RWPE2 (cell line): ENCODE results near the gene ACAP3.
A peak's percentile ranks its signal among the peaks of the same experiment; 100 is the strongest.
"Not testable (repeated sequence)": the region's sequence is repeated elsewhere in the genome, so short reads cannot be mapped to it uniquely, and the experiment has no call there.

Source experiments
- ATAC-seq: fragments of 200-7000 bp; cut with Tn5 transposase; 3 replicates; pipeline ENCODE4 v1.9.1; 2021; ENCODE audit warnings: low read depth
- DNase-seq: peaks from one replicate; pipeline ENCODE4 v3.0.0-alpha.2; 2020; ENCODE audit warnings: low spot score
- H3K27ac ChIP-seq: fragments of 450-650 bp; 2 replicates; pipeline ENCODE4 v1.5.1; 2017; ENCODE audit warnings: mild to moderate bottlenecking; ENCODE audit not compliant: poor library complexity, severe bottlenecking
- H3K27me3 ChIP-seq: fragments of 250-450 bp; sonication (Bioruptor Pico); 2 replicates; pipeline ENCODE4 v1.5.1; 2021; ENCODE audit warnings: mild to moderate bottlenecking, moderate library complexity; ENCODE audit not compliant: insufficient read depth, poor library complexity, severe bottlenecking
- H3K36me3 ChIP-seq: fragments of 250-450 bp; sonication (Bioruptor Pico); 2 replicates; pipeline ENCODE4 v1.5.1; 2020; ENCODE audit warnings: low read depth, mild to moderate bottlenecking, moderate library complexity
- H3K4me1 ChIP-seq: fragments of 250-450 bp; sonication (Bioruptor Pico); 2 replicates; pipeline ENCODE4 v1.5.1; 2021; ENCODE audit warnings: mild to moderate bottlenecking, moderate library complexity; ENCODE audit not compliant: insufficient read depth, poor library complexity, severe bottlenecking
- H3K4me3 ChIP-seq: fragments of 250-450 bp; sonication (Bioruptor Pico); 2 replicates; pipeline ENCODE4 v1.5.1; 2021; ENCODE audit warnings: mild to moderate bottlenecking, moderate library complexity; ENCODE audit not compliant: severe bottlenecking
- H3K9me3 ChIP-seq: fragments of 250-450 bp; sonication (Bioruptor Pico); 2 replicates; pipeline ENCODE4 v1.5.1; 2021; ENCODE audit warnings: mild to moderate bottlenecking, moderate library complexity; ENCODE audit not compliant: severe bottlenecking
- TF ChIP-seq, protein P1 (sequence below): fragments of 450-650 bp; IDR thresholded peaks from one replicate; pipeline ENCODE4 v1.5.1; 2017; ENCODE audit warnings: mild to moderate bottlenecking, moderate library complexity; ENCODE audit not compliant: poor library complexity, severe bottlenecking

The ACAP3 gene

DNA sequence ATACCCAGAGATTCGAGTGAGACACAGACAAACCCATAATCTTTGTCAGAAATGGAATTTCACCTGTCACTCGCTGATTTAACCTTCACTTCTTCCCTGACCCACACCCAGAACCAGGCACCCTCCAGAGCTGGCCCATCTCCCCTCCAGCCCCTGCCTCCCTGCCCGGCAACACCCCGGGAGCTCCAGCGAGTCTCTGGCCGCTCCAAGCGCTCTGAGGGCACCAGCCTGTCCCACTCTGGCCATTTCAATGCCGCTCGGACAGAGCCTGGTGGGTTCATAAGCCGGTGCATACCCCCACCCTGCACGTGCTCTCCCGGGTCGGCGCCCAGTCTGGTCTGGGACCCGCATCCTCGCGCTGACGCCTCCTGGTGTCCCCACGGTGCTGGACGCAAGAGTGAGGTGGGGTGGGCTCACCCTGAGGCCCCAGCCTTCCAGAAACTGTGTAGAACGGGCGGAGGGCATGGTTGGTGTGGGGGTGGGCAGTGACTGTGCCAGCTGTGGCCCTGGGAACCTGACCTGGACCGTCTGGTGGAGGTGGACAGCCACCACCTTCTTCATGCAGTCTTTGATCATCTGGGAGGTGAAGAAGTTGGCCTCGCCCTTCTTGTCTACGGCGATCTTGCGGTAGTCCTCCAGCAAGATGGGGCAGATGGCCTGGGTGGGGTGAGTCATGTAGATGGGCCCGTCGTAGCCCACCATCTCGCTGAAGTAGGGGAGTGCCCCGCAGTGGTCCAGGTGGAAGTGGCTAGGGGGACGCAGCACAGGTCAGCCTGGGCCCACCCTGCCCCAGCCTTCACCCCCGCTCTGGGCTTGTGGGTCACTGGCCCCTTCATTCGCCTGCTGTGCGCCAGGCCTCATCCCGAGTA, 11.3 kb upstream of the ACAP3 start:
- peak overlapping the region; percentile 46 for H3K27ac ChIP-seq
- TF ChIP-seq, protein P1, sequence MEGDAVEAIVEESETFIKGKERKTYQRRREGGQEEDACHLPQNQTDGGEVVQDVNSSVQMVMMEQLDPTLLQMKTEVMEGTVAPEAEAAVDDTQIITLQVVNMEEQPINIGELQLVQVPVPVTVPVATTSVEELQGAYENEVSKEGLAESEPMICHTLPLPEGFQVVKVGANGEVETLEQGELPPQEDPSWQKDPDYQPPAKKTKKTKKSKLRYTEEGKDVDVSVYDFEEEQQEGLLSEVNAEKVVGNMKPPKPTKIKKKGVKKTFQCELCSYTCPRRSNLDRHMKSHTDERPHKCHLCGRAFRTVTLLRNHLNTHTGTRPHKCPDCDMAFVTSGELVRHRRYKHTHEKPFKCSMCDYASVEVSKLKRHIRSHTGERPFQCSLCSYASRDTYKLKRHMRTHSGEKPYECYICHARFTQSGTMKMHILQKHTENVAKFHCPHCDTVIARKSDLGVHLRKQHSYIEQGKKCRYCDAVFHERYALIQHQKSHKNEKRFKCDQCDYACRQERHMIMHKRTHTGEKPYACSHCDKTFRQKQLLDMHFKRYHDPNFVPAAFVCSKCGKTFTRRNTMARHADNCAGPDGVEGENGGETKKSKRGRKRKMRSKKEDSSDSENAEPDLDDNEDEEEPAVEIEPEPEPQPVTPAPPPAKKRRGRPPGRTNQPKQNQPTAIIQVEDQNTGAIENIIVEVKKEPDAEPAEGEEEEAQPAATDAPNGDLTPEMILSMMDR = no peak
- H3K27me3 ChIP-seq = no peaks in the 10 kb centered on the region
- H3K4me1 ChIP-seq = peaks cover 6% of the 10 kb centered on the region
- DNase-seq (no peak), ATAC-seq (no peak)
- H3K36me3 ChIP-seq = peaks cover 63% of the 10 kb centered on the region
- H3K4me3 ChIP-seq = no peak overlapping the region
- no peaks in the 10 kb centered on the region for H3K9me3 ChIP-seq

DNA sequence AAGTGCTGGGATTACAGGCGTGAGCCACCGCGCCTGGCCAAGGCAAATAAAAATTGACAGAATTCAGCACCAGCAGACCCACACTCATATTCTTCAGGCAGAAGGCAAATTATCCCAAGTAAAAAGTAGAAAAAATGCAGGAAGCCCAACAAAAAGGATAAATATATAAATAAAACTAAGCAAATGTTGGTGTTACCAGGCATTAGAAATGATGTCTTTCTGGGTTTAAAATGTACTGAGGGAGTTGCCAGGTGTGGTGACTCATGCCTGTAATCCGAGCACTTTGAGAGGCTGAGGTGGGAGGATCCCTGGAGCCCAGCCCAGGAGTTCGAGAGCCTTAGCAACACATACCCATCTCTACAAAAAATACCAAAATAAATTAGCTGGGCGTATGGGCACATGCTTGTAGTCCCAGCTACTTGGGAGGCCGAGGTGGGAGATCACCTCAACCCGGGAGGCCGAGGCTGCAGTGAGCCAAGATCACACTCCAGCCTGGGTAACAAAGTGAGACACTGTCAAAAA, 10.5 kb upstream of the ACAP3 start:
- TF ChIP-seq, protein P1 = no peak
- no peak for DNase-seq
- peak overlapping the region; percentile 46 for H3K27ac ChIP-seq
- H3K4me3 ChIP-seq = no peak overlapping the region
- peaks cover 71% of the 10 kb centered on the region for H3K36me3 ChIP-seq
- ATAC-seq = peak; percentile 90
- no peaks in the 10 kb centered on the region for H3K9me3 ChIP-seq
- no peaks in the 10 kb centered on the region for H3K27me3 ChIP-seq
- H3K4me1 ChIP-seq = peaks cover 6% of the 10 kb centered on the region

DNA sequence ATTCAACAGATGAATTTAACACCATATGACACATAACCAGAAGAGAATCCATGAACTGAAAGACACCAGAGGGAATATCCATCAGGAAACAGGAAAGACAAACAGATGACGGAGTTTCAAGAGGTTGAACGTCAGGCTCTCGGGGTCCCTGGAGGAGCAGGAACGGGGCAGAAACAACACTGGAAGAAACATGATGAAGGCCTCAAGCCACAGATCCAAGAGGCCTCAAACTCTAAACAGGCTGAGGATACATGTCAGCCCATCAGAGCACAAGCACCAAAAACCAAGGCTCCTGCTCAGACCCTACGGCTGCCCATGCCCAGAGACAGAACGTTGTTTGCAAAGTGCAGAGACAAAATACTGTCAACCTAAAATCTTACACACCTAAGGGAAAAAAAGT, 9.7 kb upstream of the ACAP3 start:
- Histone ChIP-seq H3K27ac (peak overlapping the region; percentile 46), H3K36me3 (peaks cover 79% of the 10 kb centered on the region), H3K4me1 (peaks cover 6% of the 10 kb centered on the region), H3K4me3 (no peak overlapping the region), H3K27me3 (no peaks in the 10 kb centered on the region), H3K9me3 (no peaks in the 10 kb centered on the region)
- ATAC-seq (no peak), DNase-seq (no peak)
- TF ChIP-seq, protein P1 = no peak

DNA sequence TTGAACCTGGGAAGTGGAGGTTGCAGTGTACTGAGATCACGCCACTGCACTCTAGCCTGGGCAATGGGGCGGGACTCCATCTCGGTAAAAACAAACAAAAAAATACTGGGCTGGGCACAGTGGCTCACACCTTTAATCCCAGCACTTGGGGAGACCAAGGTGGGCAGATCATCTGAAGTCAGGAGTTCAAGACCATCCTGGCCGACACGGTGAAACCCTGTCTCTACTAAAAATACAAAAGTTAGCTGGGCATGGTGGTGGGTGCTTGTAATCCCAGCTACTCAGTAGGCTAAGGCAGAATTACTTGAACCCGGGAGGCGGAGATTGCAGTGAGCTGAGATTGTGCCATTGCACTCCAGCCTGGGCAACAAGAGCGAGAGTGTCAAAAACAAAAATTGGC, 8.5 kb upstream of the ACAP3 start:
- H3K9me3 ChIP-seq = not testable (repeated sequence)

DNA sequence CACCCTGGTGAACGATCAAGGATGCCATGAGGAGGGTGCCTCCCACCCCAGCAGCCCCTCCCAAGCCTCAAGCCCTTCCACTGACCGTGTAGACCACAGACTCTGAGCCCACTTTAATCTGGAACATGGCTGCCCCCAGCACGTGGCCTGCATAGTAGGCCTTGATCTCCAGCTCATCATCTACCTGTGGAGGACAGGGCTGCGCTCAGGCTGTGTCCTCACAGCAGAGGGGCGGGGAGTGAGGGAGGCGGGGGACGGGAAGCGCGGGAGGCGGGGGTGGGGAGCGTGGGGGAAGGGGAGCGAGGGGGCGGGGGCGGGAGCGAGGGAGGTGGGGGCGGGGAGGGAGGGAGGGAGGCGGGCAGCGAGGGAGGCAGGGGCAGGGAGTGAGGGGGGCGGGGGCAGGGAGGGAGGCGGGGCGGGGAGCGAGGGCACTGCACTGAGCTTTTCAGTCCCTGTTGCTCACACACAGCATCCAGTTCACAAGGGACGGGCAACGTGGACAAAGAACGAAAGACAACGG, 7.8 kb upstream of the ACAP3 start:
- H3K36me3 ChIP-seq = peaks cover 85% of the 10 kb centered on the region
- H3K27ac ChIP-seq = no peak overlapping the region
- DNase-seq (no peak), ATAC-seq (no peak)
- H3K9me3 ChIP-seq = no peaks in the 10 kb centered on the region
- H3K4me3 ChIP-seq = no peak overlapping the region
- TF ChIP-seq, protein P1 = no peak
- H3K4me1 ChIP-seq = peaks cover 6% of the 10 kb centered on the region
- no peaks in the 10 kb centered on the region for H3K27me3 ChIP-seq

More for the DNA sequence above, 8.5 kb upstream of the ACAP3 start:
- not testable (repeated sequence) for H3K27ac ChIP-seq, H3K27me3 ChIP-seq, H3K4me1 ChIP-seq, ATAC-seq, H3K4me3 ChIP-seq, DNase-seq
- peaks cover 83% of the 10 kb centered on the region for H3K36me3 ChIP-seq
